Astrocyte of the hippocampus (primary cell): Measurements from ENCODE around the gene CCNJL.
"Not testable (repeated sequence)": the region's sequence is repeated elsewhere in the genome, so short reads cannot be mapped to it uniquely, and the experiment has no call there.

Experiments used
- DNase-seq: peaks from one replicate; pipeline ENCODE4 v3.0.0; 2011; ENCODE audit warnings: low read depth, low spot score

CCNJL gene

GRCh38 chr5:160312134-160312959, at the start of gene CCNJL:
Gene CCNJL (minus strand): TSS chr5:160312564. CDS start chr5:160311923, 641 bp downstream.
- DNase-seq = peak; percentile 90

GRCh38 chr5:160361624-160362228, 49.4 kb upstream of the CCNJL start:
- no peak for DNase-seq

GRCh38 chr5:160360310-160360709, 47.9 kb upstream of the CCNJL start:
- DNase-seq = no peak

GRCh38 chr5:160359816-160360215, 47.5 kb upstream of the CCNJL start:
- DNase-seq = no peak

GRCh38 chr5:160359242-160359641, 46.9 kb upstream of the CCNJL start:
- DNase-seq = no peak

- DNase-seq = no peak
Measured at GRCh38 chr5:160357861-160358411, 45.6 kb upstream of the CCNJL start.

- DNase-seq = no peak
Measured at GRCh38 chr5:160357394-160357793, 45.0 kb upstream of the CCNJL start.

- DNase-seq = no peak
Measured at GRCh38 chr5:160356550-160357347, 44.4 kb upstream of the CCNJL start.

GRCh38 chr5:160354666-160355065, 42.3 kb upstream of the CCNJL start:
- DNase-seq = no peak

- DNase-seq = no peak
Measured at GRCh38 chr5:160353379-160353778, 41.0 kb upstream of the CCNJL start.

- DNase-seq = no peak
Measured at GRCh38 chr5:160352308-160352707, 39.9 kb upstream of the CCNJL start.

- DNase-seq = no peak
Measured at GRCh38 chr5:160349935-160350303, 37.6 kb upstream of the CCNJL start.

GRCh38 chr5:160349249-160349934, 37.0 kb upstream of the CCNJL start:
- DNase-seq = no peak

- DNase-seq = no peak
Measured at GRCh38 chr5:160348080-160348479, 35.7 kb upstream of the CCNJL start.

- no peak for DNase-seq
Measured at GRCh38 chr5:160347448-160347847, 35.1 kb upstream of the CCNJL start.

- peak; percentile 58 for DNase-seq
Measured at GRCh38 chr5:160342413-160342941, 30.1 kb upstream of the CCNJL start.

- DNase-seq = peak; percentile 21
Measured at GRCh38 chr5:160341309-160341870, 29.0 kb upstream of the CCNJL start.

GRCh38 chr5:160340513-160340912, 28.1 kb upstream of the CCNJL start:
- not testable (repeated sequence) for DNase-seq

- DNase-seq = no peak
Measured at GRCh38 chr5:160339406-160340130, 27.2 kb upstream of the CCNJL start.

- DNase-seq = not testable (repeated sequence)
Measured at GRCh38 chr5:160334716-160335115, 22.4 kb upstream of the CCNJL start.
